A549 treated with GW870086 at 1 μM for 4 hours (cell line): ENCODE measurements around the gene HIBADH. TPM values are rescaled to one million over a fixed set of nuclear protein-coding genes. Genes with fewer than 3 reads are reported as not detected.

Experiments used
- total RNA-seq: library from RNA; stranded (reverse); fragments of 200-300 nt; extraction: Qiagen RNA extraction; gene quantifications from 5 replicates; pipeline ENCODE4 v1.2.3, GENCODE V29; 2022; ENCODE audit warnings: low read depth

The HIBADH gene
- 35.5 to 44.2 TPM (median 44.0 TPM) in 5 replicates for total RNA-seq

DNA sequence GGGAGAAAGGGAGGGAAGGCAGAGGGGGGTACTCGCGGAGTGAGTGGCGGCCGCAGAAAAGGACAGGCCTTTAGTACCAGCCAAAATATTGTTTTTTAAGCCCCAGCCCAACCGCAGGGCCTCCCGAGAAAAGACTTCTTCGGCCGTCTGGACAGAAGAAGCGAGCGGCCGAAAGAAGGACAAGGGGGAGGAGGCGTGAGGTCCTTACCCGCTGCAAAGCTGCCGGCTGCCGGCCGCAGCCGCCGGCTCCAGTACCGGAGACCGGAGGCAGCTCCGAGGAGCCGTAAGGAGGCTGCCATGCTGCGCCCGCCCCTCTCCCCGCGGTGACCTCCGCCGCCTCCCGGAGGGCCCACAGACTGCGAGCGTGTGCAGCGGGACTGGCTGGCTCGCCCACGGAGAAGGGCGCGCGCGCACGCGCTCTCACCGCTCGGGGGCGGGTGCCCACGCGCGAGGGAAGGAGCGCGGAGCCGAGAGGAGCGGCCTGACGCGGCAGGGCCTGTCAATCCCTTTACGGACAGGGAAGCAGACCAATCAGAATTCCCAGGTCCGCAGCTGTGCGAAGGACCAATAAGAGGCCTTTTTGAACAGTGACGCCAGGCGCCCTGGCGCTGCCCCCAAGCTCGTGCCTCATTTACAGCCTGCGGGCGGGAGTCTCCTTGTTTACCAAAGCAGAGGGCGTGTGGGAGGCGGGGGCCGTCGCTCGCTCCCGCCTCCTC lies at the start of gene HIBADH:
Gene HIBADH (minus strand): TSS at position 394 of the 716 bp plus-strand sequence. CDS start 95 bp downstream, at position 299.

Other genes with a start within 250 kb of the HIBADH start
- 61.1 to 95.3 TPM (median 76.9 TPM) in 5 replicates for gene TAX1BP1, start 77.3 kb upstream of the HIBADH start, total RNA-seq